ENCODE results near the gene LYPD4. TPM values are rescaled to one million over a fixed set of nuclear protein-coding genes. Genes with fewer than 3 reads are reported as not detected.

LYPD4 gene
- total and polyA plus RNA-seq, 2 donors = not detected

DNA sequence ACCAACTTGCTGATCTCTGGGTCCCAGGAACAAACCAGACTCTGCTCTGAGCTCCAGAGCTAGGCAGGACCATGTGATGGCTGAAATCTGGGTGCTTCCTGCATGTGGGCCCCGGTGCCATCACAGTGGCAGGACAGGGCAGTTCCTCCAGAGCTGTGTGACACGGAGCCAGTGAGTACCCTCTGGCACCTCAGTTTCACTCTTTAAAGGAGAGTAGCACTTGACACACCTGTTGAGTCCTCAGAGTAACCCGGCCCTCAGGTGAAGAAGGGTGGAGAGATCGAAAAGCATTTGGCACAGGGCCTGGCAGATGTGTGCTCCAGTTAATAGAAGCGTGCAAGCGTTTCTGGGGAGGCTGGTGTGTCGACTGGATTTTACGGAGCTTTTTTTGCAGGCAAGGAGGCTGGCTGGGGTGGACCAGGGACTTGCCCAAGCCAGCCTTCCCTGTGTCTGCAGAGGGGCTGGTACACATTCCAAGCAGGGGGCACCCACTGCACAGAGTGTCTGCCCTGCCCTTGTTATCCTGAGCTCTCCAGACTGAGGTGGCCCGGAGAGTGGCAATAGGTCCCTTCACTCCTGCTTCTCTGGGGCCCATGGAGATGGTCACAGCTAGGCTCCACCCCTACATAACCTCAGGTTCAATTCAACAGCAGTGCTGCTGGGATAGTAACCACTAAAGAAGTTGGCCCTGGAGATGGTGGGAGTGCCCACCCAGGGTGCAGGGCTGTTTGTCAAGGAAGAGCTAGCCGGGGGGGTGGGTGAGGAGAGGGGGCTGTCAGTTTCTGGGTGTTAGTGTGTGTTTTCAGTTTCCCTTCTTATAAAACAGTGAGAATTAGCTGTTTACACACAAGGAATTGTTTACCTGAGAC, 23.9 kb upstream of the LYPD4 start:
- DNase-seq (ENCODE audit: extremely low spot score) = no peak
- Histone ChIP-seq H3K4me1 (ENCODE audit: insufficient read depth) (no peaks in the 10 kb centered on the region), H3K27ac (ENCODE audit: low read depth) (no peak overlapping the region), H3K36me3 (ENCODE audit: insufficient read depth) (peaks cover 4% of the 10 kb centered on the region), H3K4me3 (ENCODE audit: low read depth, low read length) (no peak overlapping the region)
- WGBS = 79% methylated on average over 10 of the region's 10 CpGs

DNA sequence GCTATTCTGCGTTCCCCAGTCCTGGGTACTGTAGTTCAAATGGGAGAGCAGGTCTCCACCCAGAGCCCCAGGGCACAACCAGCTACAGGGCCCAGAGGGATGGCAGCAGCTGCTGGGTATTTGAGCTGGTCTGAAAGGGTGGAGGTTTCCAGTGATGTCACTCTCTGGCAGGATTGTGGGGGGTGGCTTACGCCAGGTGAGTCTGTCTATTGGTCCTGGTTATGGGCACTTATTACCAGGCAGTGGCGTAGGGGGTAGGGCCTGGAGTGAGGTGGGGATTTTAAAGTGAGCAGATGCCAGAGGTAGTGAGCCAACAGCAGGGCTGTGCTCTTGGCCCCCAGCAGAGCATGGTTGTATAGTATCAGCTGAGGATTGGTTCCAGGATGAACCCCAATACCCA, 21.8 kb upstream of the LYPD4 start:
- Histone ChIP-seq H3K4me1 (ENCODE audit: insufficient read depth) (no peaks in the 10 kb centered on the region), H3K36me3 (ENCODE audit: insufficient read depth) (peaks cover 4% of the 10 kb centered on the region), H3K27ac (ENCODE audit: low read depth) (no peak overlapping the region), H3K4me3 (ENCODE audit: low read depth, low read length) (no peak overlapping the region)
- DNase-seq (ENCODE audit: extremely low spot score) = no peak
- 92% methylated on average over 3 of the region's 3 CpGs for WGBS

GRCh38 chr19:41864374-41864773, 19.9 kb upstream of the LYPD4 start:
- Histone ChIP-seq H3K4me3 (ENCODE audit: low read depth, low read length) (no peak overlapping the region), H3K27ac (ENCODE audit: low read depth) (no peak overlapping the region), H3K4me1 (ENCODE audit: insufficient read depth) (peaks cover 3% of the 10 kb centered on the region), H3K36me3 (ENCODE audit: insufficient read depth) (peaks cover 4% of the 10 kb centered on the region)
- no peak for DNase-seq (ENCODE audit: extremely low spot score)
- WGBS = 89% methylated on average over 5 of the region's 5 CpGs

DNA sequence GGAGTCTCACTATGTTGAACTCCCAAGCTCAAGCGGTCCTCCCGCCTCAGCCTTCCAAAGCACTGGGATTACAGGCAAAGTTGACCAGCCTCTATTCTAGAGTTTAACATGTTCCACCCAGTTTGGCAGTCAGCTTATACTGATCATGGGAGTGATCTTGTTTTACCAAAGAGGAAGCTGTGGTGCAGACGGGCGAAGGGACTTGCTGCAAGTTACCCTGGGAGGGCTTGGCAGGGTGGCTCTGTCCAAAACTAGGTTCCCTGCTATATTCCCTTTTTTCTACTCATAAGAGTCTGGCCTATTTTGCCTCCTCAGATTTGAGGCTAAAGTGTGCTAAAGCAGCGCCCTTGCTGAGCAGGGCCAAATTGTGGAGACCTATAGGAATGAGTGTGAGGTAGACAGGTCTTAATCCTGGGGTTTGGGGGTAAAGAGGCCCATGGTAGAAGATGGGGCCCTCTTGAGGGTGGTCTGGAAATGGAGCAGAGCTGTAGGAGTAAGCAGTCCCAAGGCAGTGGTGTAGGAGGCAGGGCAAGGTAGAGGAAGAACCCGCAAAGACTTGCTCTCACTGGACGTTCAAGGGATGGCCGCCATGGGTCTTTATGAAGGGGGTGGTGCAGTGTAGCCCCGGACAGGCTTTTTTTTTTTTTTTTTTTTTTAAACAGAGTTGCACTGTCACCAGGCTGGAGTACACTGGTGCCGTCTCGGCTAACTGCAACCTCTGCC, 18.9 kb upstream of the LYPD4 start:
- peaks cover 4% of the 10 kb centered on the region for H3K36me3 ChIP-seq (ENCODE audit: insufficient read depth)
- WGBS = 87% methylated on average over 11 of the region's 11 CpGs

GRCh38 chr19:41862445-41862986, 18.0 kb upstream of the LYPD4 start:
- Histone ChIP-seq H3K36me3 (ENCODE audit: insufficient read depth) (peaks cover 4% of the 10 kb centered on the region), H3K27ac (ENCODE audit: low read depth) (no peak overlapping the region), H3K4me1 (ENCODE audit: insufficient read depth) (peaks cover 3% of the 10 kb centered on the region), H3K4me3 (ENCODE audit: low read depth, low read length) (no peak overlapping the region)
- DNase-seq (ENCODE audit: extremely low spot score) = no peak
- WGBS = 72% methylated on average over 2 of the region's 2 CpGs

More for the DNA sequence above, 18.9 kb upstream of the LYPD4 start:
- Histone ChIP-seq H3K4me3 (ENCODE audit: low read depth, low read length) (no peak overlapping the region), H3K27ac (ENCODE audit: low read depth) (no peak overlapping the region), H3K4me1 (ENCODE audit: insufficient read depth) (peaks cover 3% of the 10 kb centered on the region)
- no peak for DNase-seq (ENCODE audit: extremely low spot score)

- no peak for DNase-seq (ENCODE audit: extremely low spot score)
- Histone ChIP-seq H3K36me3 (ENCODE audit: insufficient read depth) (peaks cover 4% of the 10 kb centered on the region), H3K27ac (ENCODE audit: low read depth) (no peak overlapping the region), H3K4me1 (ENCODE audit: insufficient read depth) (peaks cover 3% of the 10 kb centered on the region), H3K4me3 (ENCODE audit: low read depth, low read length) (no peak overlapping the region)
- 81% methylated on average over 9 of the region's 9 CpGs for WGBS
Observed at GRCh38 chr19:41861846-41862245, 17.4 kb upstream of the LYPD4 start.

DNA sequence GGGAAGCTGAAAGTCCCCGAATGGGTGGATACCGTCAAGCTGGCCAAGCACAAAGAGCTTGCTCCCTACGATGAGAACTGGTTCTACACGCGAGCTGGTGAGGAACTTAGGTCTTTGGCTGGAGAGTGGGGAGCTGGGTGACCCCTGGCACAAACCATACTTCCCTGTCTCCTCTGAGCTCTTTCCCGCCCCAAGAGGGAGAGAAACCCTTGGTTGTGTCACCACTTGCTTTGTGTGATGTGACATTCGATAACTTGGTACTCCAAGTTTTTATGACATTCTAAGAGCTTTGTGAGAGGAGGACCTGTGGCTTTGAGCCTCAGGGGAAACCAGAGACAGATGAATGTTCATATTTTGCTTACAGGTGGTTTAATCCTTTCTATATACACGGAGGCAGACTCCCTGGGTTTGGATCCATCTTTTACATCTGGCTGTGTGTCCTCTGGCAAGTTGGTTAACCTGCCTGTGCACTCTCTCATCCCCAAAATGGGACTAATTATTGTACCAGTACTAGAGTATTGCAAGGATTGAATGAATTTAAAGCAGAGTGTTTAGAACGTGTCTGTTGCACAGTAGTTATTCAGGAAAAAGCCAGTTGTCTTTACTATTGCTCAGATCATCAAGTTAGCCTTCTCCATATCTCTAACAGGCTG, 16.8 kb upstream of the LYPD4 start:
- Histone ChIP-seq H3K27ac (ENCODE audit: low read depth) (no peak overlapping the region), H3K36me3 (ENCODE audit: insufficient read depth) (peaks cover 4% of the 10 kb centered on the region), H3K4me1 (ENCODE audit: insufficient read depth) (peaks cover 3% of the 10 kb centered on the region), H3K4me3 (ENCODE audit: low read depth, low read length) (peak overlapping the region; percentile 89)
- 36% methylated on average over 9 of the region's 9 CpGs for WGBS
- no peak for DNase-seq (ENCODE audit: extremely low spot score)

GRCh38 chr19:41860419-41861115, 16.1 kb upstream of the LYPD4 start:
- under 1% methylated on average over 45 of the region's 45 CpGs for WGBS
- Histone ChIP-seq H3K4me1 (ENCODE audit: insufficient read depth) (peaks cover 3% of the 10 kb centered on the region), H3K36me3 (ENCODE audit: insufficient read depth) (peaks cover 4% of the 10 kb centered on the region), H3K4me3 (ENCODE audit: low read depth, low read length) (peak overlapping the region; percentile 89), H3K27ac (ENCODE audit: low read depth) (peak overlapping the region; percentile 66)
- DNase-seq (ENCODE audit: extremely low spot score) = no peak

DNA sequence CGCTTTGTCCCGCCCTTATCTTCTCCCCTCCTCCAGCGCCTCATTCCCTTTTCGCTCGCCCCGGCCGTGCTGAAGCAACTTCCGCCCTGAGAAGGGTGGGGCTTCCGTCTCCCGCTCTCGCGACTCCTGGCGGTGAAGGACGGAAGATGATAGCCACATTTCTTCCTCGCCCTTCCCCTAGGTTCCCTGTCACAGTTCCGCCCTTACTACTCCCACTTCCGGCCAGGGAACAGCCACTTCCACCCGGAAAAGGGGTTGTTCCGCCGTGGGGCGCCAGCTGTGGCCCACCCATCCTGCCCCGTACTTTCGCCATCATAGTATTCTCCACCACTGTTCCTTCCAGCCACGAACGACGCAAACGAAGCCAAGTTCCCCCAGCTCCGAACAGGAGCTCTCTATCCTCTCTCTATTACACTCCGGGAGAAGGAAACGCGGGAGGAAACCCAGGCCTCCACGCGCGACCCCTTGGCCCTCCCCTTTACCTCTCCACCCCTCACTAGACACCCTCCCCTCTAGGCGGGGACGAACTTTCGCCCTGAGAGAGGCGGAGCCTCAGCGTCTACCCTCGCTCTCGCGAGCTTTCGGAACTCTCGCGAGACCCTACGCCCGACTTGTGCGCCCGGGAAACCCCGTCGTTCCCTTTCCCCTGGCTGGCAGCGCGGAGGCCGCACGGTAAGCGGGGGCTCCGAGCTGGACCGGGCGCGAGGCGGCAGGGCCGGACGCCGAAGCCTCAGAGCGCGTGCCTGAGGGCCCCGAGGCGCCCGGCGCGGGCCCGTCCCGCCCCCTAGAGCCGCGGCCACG, 15.3 kb upstream of the LYPD4 start, which contains the start of gene RPS19:
Gene RPS19 (plus strand): TSS at position 638 of the 801 bp plus-strand sequence. CDS start 520 bp downstream, outside the sequence.
- peaks cover 3% of the 10 kb centered on the region for H3K4me1 ChIP-seq (ENCODE audit: insufficient read depth)
- peak; percentile 99 for DNase-seq (ENCODE audit: extremely low spot score)
- peak within 1 kb of the TSS; percentile 85 for H3K27ac ChIP-seq (ENCODE audit: low read depth)
- peaks cover 4% of the 10 kb centered on the region for H3K36me3 ChIP-seq (ENCODE audit: insufficient read depth)
- H3K4me3 ChIP-seq (ENCODE audit: low read depth, low read length) = peak within 1 kb of the TSS; percentile 89
- under 1% methylated on average over 76 of the region's 76 CpGs for WGBS

DNA sequence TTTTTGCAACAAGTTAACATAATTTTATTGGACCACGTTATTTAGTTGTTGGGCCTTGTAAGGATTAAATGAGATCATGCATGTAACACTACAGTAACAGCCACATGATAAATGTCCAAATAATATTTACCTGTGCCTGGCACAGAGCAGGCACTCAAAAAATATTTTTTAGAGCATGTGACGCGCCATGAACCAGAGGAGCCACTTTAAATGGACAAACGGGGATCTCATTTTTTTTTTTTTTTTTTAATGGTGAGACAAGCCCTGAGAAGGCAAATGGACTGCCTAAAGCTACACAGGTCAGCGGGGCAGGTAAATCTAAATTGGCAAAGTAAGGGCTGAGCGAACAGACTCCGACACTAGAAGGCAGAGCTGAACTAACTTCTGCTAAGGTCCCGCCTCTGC, 14.7 kb upstream of the LYPD4 start:
- WGBS = 2% methylated on average over 8 of the region's 8 CpGs
- H3K27ac ChIP-seq (ENCODE audit: low read depth) = no peak overlapping the region
- H3K4me1 ChIP-seq (ENCODE audit: insufficient read depth) = peaks cover 3% of the 10 kb centered on the region
- DNase-seq (ENCODE audit: extremely low spot score) = no peak
- H3K36me3 ChIP-seq (ENCODE audit: insufficient read depth) = no peaks in the 10 kb centered on the region
- H3K4me3 ChIP-seq (ENCODE audit: low read depth, low read length) = no peak overlapping the region

DNA sequence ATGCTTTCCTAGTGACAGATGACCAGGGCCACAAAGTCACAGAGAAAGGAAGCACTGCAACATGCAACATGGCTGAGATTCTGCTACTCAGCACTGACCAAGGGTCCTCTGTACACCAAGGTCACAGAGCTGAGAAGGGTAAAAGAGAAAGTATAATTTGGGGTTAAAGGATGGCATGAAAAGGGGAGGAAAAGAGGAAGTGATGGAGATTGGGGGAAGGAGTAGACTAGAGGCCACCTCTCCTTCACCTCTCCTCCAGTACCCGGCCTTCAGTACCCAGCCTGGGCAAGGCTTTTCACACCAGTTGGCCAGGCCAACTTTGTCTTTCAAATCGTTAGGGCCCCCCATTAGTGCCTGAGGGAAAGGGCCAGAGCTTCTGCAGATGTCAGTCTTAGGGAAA, 9.3 kb upstream of the LYPD4 start:
- no peaks in the 10 kb centered on the region for H3K36me3 ChIP-seq (ENCODE audit: insufficient read depth)
- WGBS = 48% methylated on average over 2 of the region's 2 CpGs
- no peak overlapping the region for H3K4me3 ChIP-seq (ENCODE audit: low read depth, low read length)
- no peak for DNase-seq (ENCODE audit: extremely low spot score)
- H3K4me1 ChIP-seq (ENCODE audit: insufficient read depth) = no peaks in the 10 kb centered on the region
- no peak overlapping the region for H3K27ac ChIP-seq (ENCODE audit: low read depth)

DNA sequence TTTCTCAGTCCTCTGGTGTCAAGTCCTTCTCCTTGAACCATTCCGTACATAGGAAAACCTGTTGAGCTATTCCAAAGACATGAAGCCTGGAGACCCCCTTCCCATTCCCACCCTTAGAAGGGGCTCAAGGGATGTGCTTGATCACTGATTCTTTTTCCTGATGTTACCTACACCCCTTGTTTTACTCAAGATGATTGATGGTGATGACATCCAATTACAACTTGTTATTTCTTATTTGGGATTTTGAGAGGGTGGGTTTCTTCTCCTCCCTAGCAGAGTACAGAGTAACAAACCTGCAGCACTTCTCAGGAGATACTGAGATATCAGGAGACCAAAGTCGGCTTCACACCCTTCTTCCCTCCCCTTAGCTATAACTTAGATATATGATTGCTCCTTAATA, 8.9 kb upstream of the LYPD4 start:
- H3K4me3 ChIP-seq (ENCODE audit: low read depth, low read length) = no peak overlapping the region
- 74% methylated on average over 2 of the region's 2 CpGs for WGBS
- H3K27ac ChIP-seq (ENCODE audit: low read depth) = no peak overlapping the region
- no peaks in the 10 kb centered on the region for H3K36me3 ChIP-seq (ENCODE audit: insufficient read depth)
- DNase-seq (ENCODE audit: extremely low spot score) = no peak
- H3K4me1 ChIP-seq (ENCODE audit: insufficient read depth) = no peaks in the 10 kb centered on the region

All from urinary bladder (tissue), 4 donors.